ENCODE data around the gene SLC34A3.
A peak's percentile ranks its signal among the peaks of the same experiment; 100 is the strongest.

Gene SLC34A3

DNA sequence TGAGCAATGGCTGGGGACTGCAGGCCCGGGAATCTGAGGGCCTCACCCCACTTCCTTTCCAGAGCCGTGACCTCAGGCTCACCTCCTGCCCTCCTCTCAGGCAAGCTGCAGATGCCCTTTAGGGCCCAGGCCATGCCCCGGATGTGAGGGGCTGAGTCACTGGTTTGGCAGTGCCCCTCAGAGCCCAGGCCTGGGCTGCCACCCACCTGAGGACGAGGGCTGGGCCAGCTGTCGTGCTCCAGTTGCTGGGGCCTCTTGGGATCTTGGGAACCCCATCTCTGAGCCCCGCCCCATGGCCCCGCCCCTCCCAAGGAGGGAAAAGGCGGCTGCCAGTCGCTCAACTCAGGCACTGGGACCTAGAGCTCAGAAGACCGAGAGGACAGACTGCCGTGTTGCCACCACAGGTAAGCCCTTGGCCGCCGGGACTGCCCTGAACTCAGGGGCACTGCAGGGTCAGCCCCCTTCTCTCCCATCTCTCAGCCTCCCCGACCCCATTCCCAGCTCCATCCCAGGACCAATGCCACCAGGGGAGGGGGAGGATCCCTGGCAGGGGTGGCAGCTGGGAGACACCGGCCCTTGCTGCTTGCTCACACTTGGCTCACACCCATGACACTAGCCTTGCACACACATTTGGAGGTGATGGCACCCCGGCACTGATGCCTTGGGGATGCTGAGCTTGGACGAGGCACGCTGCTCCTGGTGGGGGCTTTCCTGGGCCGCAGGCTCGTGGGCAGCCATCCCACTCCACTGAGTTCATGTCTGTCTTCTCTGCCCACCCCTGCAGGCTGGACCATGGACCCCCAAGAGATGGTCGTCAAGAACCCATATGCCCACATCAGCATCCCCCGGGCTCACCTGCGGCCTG, 5.6 kb upstream of the SLC34A3 start, which contains the start of gene CYSRT1:
Gene CYSRT1 (plus strand): TSS at position 345 of the 865 bp plus-strand sequence. CDS start 448 bp downstream, at position 793.
- peak within 1 kb of the TSS; percentile 65 for H4K12ac ChIP-seq (ENCODE audit: low read depth, low read length)
- H3K36me3 ChIP-seq (ENCODE audit: control insufficient read depth in 1 of 2, insufficient read depth in 2 of 2, low read length in 2 of 2): no peaks in the 10 kb centered on the region
- peaks cover 20 to 30% of the 10 kb centered on the region in 2 experiments for H3K4me1 ChIP-seq (ENCODE audit: control insufficient read depth in 1 of 2, insufficient read depth in 2 of 2, low read length in 2 of 2)
- no peak within 1 kb of the TSS for H3K14ac ChIP-seq (ENCODE audit: low read length)
- H2AK5ac ChIP-seq (ENCODE audit: low read length): peak within 1 kb of the TSS; percentile 8
- peaks cover 2% of the 10 kb centered on the region for H3K79me2 ChIP-seq (ENCODE audit: control insufficient read depth, insufficient read depth, low read length, poor library complexity)
- peak within 1 kb of the TSS; percentile 90 for H3K4ac ChIP-seq (ENCODE audit: low read depth, low read length)
- H2BK5ac ChIP-seq (ENCODE audit: low read depth, low read length, poor library complexity): no peak within 1 kb of the TSS
- H3K18ac ChIP-seq (ENCODE audit: low read length): no peak within 1 kb of the TSS
- H2BK120ac ChIP-seq (ENCODE audit: insufficient read depth, low read length, poor library complexity): no peak within 1 kb of the TSS
- peaks cover 3% of the 10 kb centered on the region for H3K9me3 ChIP-seq (ENCODE audit: insufficient read depth, low read depth, low read length)
- peaks cover 8% of the 10 kb centered on the region for H3K79me1 ChIP-seq (ENCODE audit: low read length)
- no CpG with 5 or more reads among the region's 23 CpGs for WGBS (ENCODE audit: extremely low coverage, insufficient coverage, insufficient read length)
- H2AFZ ChIP-seq (ENCODE audit: insufficient read depth, low read length, poor library complexity): no peak within 1 kb of the TSS
- no peak within 1 kb of the TSS for H4K91ac ChIP-seq (ENCODE audit: low read depth, low read length)
- H3K27ac ChIP-seq (ENCODE audit: low read depth, low read length): no peak within 1 kb of the TSS
- peak within 1 kb of the TSS; percentile 91 for H4K8ac ChIP-seq (ENCODE audit: low read depth, low read length)
- H3K4me3 ChIP-seq (ENCODE audit: low read depth, low read length): peak within 1 kb of the TSS; percentile 79
- H3K23ac ChIP-seq (ENCODE audit: low read length): no peak within 1 kb of the TSS
- H3K9ac ChIP-seq (ENCODE audit: low read length): no peak within 1 kb of the TSS
- no peaks in the 10 kb centered on the region for H3K27me3 ChIP-seq (ENCODE audit: insufficient read depth, low read length)
- peak within 1 kb of the TSS; percentile 94 for H3K4me2 ChIP-seq (ENCODE audit: low read length)
- no peak within 1 kb of the TSS for H2BK12ac ChIP-seq (ENCODE audit: low read length)
- no peak for DNase-seq

DNA sequence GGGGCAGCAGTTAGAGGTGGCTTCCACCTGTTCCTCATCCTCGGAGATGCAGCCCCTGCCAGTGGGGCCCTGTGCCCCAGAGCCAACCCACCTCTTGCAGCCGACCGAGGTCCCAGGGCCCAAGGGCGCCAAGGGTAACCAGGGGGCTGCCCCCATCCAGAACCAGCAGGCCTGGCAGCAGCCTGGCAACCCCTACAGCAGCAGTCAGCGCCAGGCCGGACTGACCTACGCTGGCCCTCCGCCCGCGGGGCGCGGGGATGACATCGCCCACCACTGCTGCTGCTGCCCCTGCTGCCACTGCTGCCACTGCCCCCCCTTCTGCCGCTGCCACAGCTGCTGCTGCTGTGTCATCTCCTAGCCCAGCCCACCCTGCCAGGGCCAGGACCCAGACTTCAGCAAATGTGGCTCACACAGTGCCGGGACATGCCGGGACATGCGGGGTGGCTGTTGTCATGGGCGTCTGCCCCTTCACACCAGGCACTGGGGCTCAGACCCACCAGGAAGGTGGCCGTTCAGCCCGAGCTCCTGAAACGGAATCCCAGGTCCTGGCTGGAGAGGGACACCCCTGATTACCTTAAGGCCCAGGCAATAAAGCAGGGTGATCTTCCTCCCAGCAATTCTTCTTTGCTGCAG, 4.9 kb upstream of the SLC34A3 start:
- Histone ChIP-seq H3K14ac (ENCODE audit: low read length) (no peak overlapping the region), H3K4ac (ENCODE audit: low read depth, low read length) (no peak overlapping the region), H4K12ac (ENCODE audit: low read depth, low read length) (no peak overlapping the region), H3K79me1 (ENCODE audit: low read length) (peaks cover 8% of the 10 kb centered on the region), H3K36me3 (ENCODE audit: control insufficient read depth in 1 of 2, insufficient read depth in 2 of 2, low read length in 2 of 2) (no peaks in the 10 kb centered on the region), H2AK5ac (ENCODE audit: low read length) (no peak overlapping the region), H4K91ac (ENCODE audit: low read depth, low read length) (no peak overlapping the region), H3K18ac (ENCODE audit: low read length) (no peak overlapping the region), H2AFZ (ENCODE audit: insufficient read depth, low read length, poor library complexity) (no peak overlapping the region), H4K8ac (ENCODE audit: low read depth, low read length) (no peak overlapping the region), H3K4me3 (ENCODE audit: low read depth, low read length) (no peak overlapping the region), H3K27ac (ENCODE audit: low read depth, low read length) (no peak overlapping the region), H3K9me3 (ENCODE audit: insufficient read depth, low read depth, low read length) (peaks cover 3% of the 10 kb centered on the region), H2BK5ac (ENCODE audit: low read depth, low read length, poor library complexity) (no peak overlapping the region), H3K9ac (ENCODE audit: low read length) (no peak overlapping the region), H2BK12ac (ENCODE audit: low read length) (no peak overlapping the region), H2BK120ac (ENCODE audit: insufficient read depth, low read length, poor library complexity) (no peak overlapping the region), H3K4me2 (ENCODE audit: low read length) (no peak overlapping the region), H3K4me1 (ENCODE audit: control insufficient read depth in 1 of 2, insufficient read depth in 2 of 2, low read length in 2 of 2) (peaks cover 20 to 30% of the 10 kb centered on the region in 2 experiments), H3K23ac (ENCODE audit: low read length) (no peak overlapping the region), H3K27me3 (ENCODE audit: insufficient read depth, low read length) (no peaks in the 10 kb centered on the region), H3K79me2 (ENCODE audit: control insufficient read depth, insufficient read depth, low read length, poor library complexity) (peaks cover 2% of the 10 kb centered on the region)
- no peak for DNase-seq
- WGBS (ENCODE audit: extremely low coverage, insufficient coverage, insufficient read length): no CpG with 5 or more reads among the region's 21 CpGs

DNA sequence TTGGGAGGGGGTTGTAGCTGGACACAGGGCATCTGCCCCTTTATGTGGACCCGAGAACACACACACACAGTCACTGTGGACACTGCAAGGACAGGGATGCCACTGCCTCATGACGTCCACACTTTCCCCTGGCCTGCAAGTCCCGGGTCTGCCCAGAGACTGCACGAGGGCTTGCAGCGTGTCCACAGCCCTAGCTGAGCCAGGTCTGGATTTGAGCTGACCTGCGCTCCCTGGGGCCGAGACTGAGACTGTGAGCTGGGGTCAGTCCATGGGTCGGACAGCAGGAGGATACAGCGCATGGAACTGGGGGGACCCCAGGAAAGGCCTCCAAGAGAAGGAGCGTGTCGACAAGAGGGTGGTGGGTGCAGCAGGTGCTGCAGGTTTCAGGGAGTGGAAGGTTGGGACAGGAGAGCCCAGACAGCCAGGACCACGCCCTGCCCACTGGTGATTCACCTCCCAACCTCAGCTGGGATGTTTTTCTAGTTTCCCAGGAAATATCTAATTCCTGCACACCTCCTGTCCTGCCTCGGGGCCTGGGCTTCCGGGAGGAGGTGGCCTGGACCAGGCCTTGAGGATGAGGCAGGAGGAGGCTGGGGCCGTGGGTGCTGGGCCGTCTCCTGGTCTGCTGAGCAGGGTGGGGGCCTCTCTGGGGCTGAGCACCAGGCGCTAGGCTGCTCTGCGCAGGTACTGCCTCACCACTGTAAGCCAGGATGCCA, 4.2 kb upstream of the SLC34A3 start:
- Histone ChIP-seq H3K79me1 (ENCODE audit: low read length) (peaks cover 7% of the 10 kb centered on the region), H3K23ac (ENCODE audit: low read length) (no peak overlapping the region), H3K9me3 (ENCODE audit: insufficient read depth, low read depth, low read length) (peaks cover 3% of the 10 kb centered on the region), H3K79me2 (ENCODE audit: control insufficient read depth, insufficient read depth, low read length, poor library complexity) (peaks cover 2% of the 10 kb centered on the region), H4K8ac (ENCODE audit: low read depth, low read length) (no peak overlapping the region), H3K9ac (ENCODE audit: low read length) (no peak overlapping the region), H3K14ac (ENCODE audit: low read length) (no peak overlapping the region), H3K4me3 (ENCODE audit: low read depth, low read length) (no peak overlapping the region), H3K27me3 (ENCODE audit: insufficient read depth, low read length) (no peaks in the 10 kb centered on the region), H3K4me1 (ENCODE audit: control insufficient read depth in 1 of 2, insufficient read depth in 2 of 2, low read length in 2 of 2) (peaks cover 19 to 29% of the 10 kb centered on the region in 2 experiments), H3K4ac (ENCODE audit: low read depth, low read length) (no peak overlapping the region), H3K36me3 (ENCODE audit: control insufficient read depth in 1 of 2, insufficient read depth in 2 of 2, low read length in 2 of 2) (no peaks in the 10 kb centered on the region), H4K91ac (ENCODE audit: low read depth, low read length) (no peak overlapping the region), H4K12ac (ENCODE audit: low read depth, low read length) (no peak overlapping the region), H2BK120ac (ENCODE audit: insufficient read depth, low read length, poor library complexity) (no peak overlapping the region), H2AK5ac (ENCODE audit: low read length) (no peak overlapping the region), H2BK12ac (ENCODE audit: low read length) (no peak overlapping the region), H3K27ac (ENCODE audit: low read depth, low read length) (no peak overlapping the region), H3K4me2 (ENCODE audit: low read length) (no peak overlapping the region), H2AFZ (ENCODE audit: insufficient read depth, low read length, poor library complexity) (no peak overlapping the region), H3K18ac (ENCODE audit: low read length) (no peak overlapping the region), H2BK5ac (ENCODE audit: low read depth, low read length, poor library complexity) (no peak overlapping the region)
- WGBS (ENCODE audit: extremely low coverage, insufficient coverage, insufficient read length): no CpG with 5 or more reads among the region's 18 CpGs
- peak; percentile 96 for DNase-seq

DNA sequence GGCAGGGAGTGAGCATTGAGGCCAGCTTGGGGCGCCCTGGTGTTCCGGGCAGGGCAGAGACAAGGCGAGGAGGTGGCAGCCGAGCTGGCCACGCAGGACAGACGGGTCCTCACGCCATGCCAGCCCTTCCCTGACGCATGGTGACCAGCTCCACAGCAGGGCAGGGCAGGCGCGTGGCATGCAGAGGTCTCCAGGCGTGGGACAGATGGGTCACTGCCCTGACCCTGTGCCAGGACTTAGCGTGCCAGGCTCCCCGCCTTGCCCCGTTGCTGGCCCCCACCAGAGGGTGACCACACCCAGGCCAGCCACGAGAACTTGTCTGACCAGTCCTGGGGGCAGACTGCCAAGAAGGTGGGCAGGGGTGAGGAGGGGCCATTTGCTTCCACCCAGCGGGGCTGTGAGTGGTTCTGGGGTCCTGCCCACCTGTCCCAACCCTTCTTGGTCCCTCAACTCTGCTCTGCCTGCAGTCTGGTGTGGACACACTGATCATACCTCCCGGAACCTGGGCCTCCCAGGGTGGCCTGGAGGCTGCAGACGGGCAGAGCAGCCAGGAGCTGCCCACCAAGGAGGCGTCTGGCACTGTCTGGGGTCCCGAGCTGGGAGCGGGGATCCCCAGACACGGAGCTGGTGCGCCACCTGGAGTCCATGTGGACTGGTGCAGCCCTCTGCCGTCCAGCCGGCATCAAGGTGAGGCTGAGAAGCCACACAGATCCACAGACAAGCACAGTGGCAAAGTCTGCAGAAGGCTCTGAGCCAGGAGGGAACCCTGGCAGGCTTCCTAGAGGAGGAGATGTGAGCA, 3.4 kb upstream of the SLC34A3 start, which contains the start of gene RNF224:
Gene RNF224 (plus strand): TSS at position 449 of the 799 bp plus-strand sequence. CDS start 834 bp downstream, outside the sequence.
- no peak within 1 kb of the TSS for H4K12ac ChIP-seq (ENCODE audit: low read depth, low read length)
- no peak within 1 kb of the TSS for H2BK120ac ChIP-seq (ENCODE audit: insufficient read depth, low read length, poor library complexity)
- no peak within 1 kb of the TSS for H3K4ac ChIP-seq (ENCODE audit: low read depth, low read length)
- no peaks in the 10 kb centered on the region for H3K36me3 ChIP-seq (ENCODE audit: control insufficient read depth in 1 of 2, insufficient read depth in 2 of 2, low read length in 2 of 2)
- no peak within 1 kb of the TSS for H2AFZ ChIP-seq (ENCODE audit: insufficient read depth, low read length, poor library complexity)
- no peak within 1 kb of the TSS for H4K8ac ChIP-seq (ENCODE audit: low read depth, low read length)
- peaks cover 6% of the 10 kb centered on the region for H3K79me1 ChIP-seq (ENCODE audit: low read length)
- H3K4me1 ChIP-seq (ENCODE audit: control insufficient read depth in 1 of 2, insufficient read depth in 2 of 2, low read length in 2 of 2): peaks cover 18 to 27% of the 10 kb centered on the region in 2 experiments
- no peak within 1 kb of the TSS for H3K27ac ChIP-seq (ENCODE audit: low read depth, low read length)
- no peak within 1 kb of the TSS for H2BK12ac ChIP-seq (ENCODE audit: low read length)
- DNase-seq: peak; percentile 77 to 87
- peak within 1 kb of the TSS; percentile 44 for H2AK5ac ChIP-seq (ENCODE audit: low read length)
- peaks cover 3% of the 10 kb centered on the region for H3K9me3 ChIP-seq (ENCODE audit: insufficient read depth, low read depth, low read length)
- WGBS (ENCODE audit: extremely low coverage, insufficient coverage, insufficient read length): no CpG with 5 or more reads among the region's 25 CpGs
- H3K79me2 ChIP-seq (ENCODE audit: control insufficient read depth, insufficient read depth, low read length, poor library complexity): peaks cover 2% of the 10 kb centered on the region
- no peak within 1 kb of the TSS for H3K4me3 ChIP-seq (ENCODE audit: low read depth, low read length)
- H3K27me3 ChIP-seq (ENCODE audit: insufficient read depth, low read length): no peaks in the 10 kb centered on the region
- peak within 1 kb of the TSS; percentile 28 for H3K9ac ChIP-seq (ENCODE audit: low read length)
- no peak within 1 kb of the TSS for H3K4me2 ChIP-seq (ENCODE audit: low read length)
- no peak within 1 kb of the TSS for H3K23ac ChIP-seq (ENCODE audit: low read length)
- H3K14ac ChIP-seq (ENCODE audit: low read length): no peak within 1 kb of the TSS
- H3K18ac ChIP-seq (ENCODE audit: low read length): no peak within 1 kb of the TSS
- H2BK5ac ChIP-seq (ENCODE audit: low read depth, low read length, poor library complexity): no peak within 1 kb of the TSS
- H4K91ac ChIP-seq (ENCODE audit: low read depth, low read length): no peak within 1 kb of the TSS

Measured in trophoblast cell (in vitro differentiated cells and primary cell).